ENCODE results near the gene MRPL19. TPM values are rescaled to one million over a fixed set of nuclear protein-coding genes. Genes with fewer than 3 reads are reported as not detected.

The MRPL19 gene
- total and polyA plus RNA-seq, 2 experiments from 2014 or later: 65.5 to 149 TPM

DNA sequence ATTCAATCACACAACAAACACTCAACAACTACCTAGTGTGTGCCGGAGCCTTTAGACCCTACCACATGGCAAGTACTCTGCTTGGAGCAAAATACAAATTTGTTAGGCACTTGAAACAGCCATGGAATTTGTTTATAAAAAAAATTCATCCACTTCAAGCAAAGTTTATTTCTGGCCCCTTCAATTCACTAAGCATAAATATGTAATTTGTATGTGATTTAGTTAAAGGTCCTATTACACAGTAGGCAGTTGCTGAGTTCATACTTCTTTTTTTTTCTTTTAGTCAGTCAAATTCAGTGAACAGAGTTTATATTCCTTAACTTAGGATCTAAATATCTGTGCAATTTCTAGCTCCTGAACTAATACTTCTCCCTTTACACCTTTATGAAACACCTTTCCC is 41.6 kb downstream of the MRPL19 start:
- Histone ChIP-seq H3K4me3 (no peak overlapping the region), H3K4me2 (no peak overlapping the region), H3K9me2 (ENCODE audit: insufficient read depth) (no peaks in the 10 kb centered on the region), H3K36me3 (ENCODE audit: insufficient read depth) (no peaks in the 10 kb centered on the region), H4K20me1 (replicated peaks; ENCODE audit: insufficient read depth) (no peaks in the 10 kb centered on the region; the same call in 1 of the 2 replicates), H3K4me1 (ENCODE audit: insufficient read depth) (no peaks in the 10 kb centered on the region), H2AFZ (no peak overlapping the region), H3K79me2 (replicated peaks; ENCODE audit: insufficient read depth) (no peaks in the 10 kb centered on the region), H3F3A (replicated peaks; ENCODE audit: low read depth) (no peaks in the 10 kb centered on the region), H3K27me3 (ENCODE audit: insufficient read depth) (no peaks in the 10 kb centered on the region), H3K27ac (ENCODE audit: low read depth) (no peak overlapping the region)
- no peak for TF ChIP-seq STAT1 (IDR thresholded peaks at IDR 0.05; ENCODE audit: unreplicated experiment)
- TF ChIP-seq ZNF114 (CRISPR knock-in tag; IDR thresholded peaks at IDR 0.05): no peak
- TF ChIP-seq EZH2 (IDR thresholded peaks at IDR 0.05; ENCODE audit: low read depth, unreplicated experiment): no peak
- no peak for TF ChIP-seq CREB1 (CRISPR knock-in tag; IDR thresholded peaks at IDR 0.05; ENCODE audit: low read depth)
- no peak for TF ChIP-seq JUNB (IDR thresholded peaks at IDR 0.05; ENCODE audit: unreplicated experiment)
- TF ChIP-seq, protein P1, sequence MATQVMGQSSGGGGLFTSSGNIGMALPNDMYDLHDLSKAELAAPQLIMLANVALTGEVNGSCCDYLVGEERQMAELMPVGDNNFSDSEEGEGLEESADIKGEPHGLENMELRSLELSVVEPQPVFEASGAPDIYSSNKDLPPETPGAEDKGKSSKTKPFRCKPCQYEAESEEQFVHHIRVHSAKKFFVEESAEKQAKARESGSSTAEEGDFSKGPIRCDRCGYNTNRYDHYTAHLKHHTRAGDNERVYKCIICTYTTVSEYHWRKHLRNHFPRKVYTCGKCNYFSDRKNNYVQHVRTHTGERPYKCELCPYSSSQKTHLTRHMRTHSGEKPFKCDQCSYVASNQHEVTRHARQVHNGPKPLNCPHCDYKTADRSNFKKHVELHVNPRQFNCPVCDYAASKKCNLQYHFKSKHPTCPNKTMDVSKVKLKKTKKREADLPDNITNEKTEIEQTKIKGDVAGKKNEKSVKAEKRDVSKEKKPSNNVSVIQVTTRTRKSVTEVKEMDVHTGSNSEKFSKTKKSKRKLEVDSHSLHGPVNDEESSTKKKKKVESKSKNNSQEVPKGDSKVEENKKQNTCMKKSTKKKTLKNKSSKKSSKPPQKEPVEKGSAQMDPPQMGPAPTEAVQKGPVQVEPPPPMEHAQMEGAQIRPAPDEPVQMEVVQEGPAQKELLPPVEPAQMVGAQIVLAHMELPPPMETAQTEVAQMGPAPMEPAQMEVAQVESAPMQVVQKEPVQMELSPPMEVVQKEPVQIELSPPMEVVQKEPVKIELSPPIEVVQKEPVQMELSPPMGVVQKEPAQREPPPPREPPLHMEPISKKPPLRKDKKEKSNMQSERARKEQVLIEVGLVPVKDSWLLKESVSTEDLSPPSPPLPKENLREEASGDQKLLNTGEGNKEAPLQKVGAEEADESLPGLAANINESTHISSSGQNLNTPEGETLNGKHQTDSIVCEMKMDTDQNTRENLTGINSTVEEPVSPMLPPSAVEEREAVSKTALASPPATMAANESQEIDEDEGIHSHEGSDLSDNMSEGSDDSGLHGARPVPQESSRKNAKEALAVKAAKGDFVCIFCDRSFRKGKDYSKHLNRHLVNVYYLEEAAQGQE (IDR thresholded peaks at IDR 0.05; ENCODE audit: unreplicated experiment): no peak
- TF ChIP-seq, protein P2, sequence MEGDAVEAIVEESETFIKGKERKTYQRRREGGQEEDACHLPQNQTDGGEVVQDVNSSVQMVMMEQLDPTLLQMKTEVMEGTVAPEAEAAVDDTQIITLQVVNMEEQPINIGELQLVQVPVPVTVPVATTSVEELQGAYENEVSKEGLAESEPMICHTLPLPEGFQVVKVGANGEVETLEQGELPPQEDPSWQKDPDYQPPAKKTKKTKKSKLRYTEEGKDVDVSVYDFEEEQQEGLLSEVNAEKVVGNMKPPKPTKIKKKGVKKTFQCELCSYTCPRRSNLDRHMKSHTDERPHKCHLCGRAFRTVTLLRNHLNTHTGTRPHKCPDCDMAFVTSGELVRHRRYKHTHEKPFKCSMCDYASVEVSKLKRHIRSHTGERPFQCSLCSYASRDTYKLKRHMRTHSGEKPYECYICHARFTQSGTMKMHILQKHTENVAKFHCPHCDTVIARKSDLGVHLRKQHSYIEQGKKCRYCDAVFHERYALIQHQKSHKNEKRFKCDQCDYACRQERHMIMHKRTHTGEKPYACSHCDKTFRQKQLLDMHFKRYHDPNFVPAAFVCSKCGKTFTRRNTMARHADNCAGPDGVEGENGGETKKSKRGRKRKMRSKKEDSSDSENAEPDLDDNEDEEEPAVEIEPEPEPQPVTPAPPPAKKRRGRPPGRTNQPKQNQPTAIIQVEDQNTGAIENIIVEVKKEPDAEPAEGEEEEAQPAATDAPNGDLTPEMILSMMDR (conservative IDR thresholded peaks at IDR 0.05; ENCODE audit: low read depth in 2 of 2): no peak
- TF ChIP-seq, protein P3, sequence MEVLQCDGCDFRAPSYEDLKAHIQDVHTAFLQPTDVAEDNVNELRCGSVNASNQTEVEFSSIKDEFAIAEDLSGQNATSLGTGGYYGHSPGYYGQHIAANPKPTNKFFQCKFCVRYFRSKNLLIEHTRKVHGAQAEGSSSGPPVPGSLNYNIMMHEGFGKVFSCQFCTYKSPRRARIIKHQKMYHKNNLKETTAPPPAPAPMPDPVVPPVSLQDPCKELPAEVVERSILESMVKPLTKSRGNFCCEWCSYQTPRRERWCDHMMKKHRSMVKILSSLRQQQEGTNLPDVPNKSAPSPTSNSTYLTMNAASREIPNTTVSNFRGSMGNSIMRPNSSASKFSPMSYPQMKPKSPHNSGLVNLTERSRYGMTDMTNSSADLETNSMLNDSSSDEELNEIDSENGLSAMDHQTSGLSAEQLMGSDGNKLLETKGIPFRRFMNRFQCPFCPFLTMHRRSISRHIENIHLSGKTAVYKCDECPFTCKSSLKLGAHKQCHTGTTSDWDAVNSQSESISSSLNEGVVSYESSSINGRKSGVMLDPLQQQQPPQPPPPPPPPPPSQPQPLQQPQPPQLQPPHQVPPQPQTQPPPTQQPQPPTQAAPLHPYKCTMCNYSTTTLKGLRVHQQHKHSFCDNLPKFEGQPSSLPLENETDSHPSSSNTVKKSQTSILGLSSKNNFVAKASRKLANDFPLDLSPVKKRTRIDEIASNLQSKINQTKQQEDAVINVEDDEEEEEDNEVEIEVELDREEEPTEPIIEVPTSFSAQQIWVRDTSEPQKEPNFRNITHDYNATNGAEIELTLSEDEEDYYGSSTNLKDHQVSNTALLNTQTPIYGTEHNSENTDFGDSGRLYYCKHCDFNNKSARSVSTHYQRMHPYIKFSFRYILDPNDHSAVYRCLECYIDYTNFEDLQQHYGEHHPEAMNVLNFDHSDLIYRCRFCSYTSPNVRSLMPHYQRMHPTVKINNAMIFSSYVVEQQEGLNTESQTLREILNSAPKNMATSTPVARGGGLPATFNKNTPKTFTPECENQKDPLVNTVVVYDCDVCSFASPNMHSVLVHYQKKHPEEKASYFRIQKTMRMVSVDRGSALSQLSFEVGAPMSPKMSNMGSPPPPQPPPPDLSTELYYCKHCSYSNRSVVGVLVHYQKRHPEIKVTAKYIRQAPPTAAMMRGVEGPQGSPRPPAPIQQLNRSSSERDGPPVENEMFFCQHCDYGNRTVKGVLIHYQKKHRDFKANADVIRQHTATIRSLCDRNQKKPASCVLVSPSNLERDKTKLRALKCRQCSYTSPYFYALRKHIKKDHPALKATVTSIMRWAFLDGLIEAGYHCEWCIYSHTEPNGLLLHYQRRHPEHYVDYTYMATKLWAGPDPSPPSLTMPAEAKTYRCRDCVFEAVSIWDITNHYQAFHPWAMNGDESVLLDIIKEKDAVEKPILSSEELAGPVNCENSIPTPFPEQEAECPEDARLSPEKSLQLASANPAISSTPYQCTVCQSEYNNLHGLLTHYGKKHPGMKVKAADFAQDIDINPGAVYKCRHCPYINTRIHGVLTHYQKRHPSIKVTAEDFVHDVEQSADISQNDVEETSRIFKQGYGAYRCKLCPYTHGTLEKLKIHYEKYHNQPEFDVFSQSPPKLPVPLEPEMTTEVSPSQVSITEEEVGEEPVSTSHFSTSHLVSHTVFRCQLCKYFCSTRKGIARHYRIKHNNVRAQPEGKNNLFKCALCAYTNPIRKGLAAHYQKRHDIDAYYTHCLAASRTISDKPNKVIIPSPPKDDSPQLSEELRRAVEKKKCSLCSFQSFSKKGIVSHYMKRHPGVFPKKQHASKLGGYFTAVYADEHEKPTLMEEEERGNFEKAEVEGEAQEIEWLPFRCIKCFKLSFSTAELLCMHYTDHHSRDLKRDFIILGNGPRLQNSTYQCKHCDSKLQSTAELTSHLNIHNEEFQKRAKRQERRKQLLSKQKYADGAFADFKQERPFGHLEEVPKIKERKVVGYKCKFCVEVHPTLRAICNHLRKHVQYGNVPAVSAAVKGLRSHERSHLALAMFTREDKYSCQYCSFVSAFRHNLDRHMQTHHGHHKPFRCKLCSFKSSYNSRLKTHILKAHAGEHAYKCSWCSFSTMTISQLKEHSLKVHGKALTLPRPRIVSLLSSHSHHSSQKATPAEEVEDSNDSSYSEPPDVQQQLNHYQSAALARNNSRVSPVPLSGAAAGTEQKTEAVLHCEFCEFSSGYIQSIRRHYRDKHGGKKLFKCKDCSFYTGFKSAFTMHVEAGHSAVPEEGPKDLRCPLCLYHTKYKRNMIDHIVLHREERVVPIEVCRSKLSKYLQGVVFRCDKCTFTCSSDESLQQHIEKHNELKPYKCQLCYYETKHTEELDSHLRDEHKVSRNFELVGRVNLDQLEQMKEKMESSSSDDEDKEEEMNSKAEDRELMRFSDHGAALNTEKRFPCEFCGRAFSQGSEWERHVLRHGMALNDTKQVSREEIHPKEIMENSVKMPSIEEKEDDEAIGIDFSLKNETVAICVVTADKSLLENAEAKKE (CRISPR knock-in tag; IDR thresholded peaks at IDR 0.05): no peak
- ATAC-seq (no peak), DNase-seq (ENCODE audit: low spot score) (no peak)
- H3K9me3 Mint-ChIP-seq: no peaks in the 10 kb centered on the region
- H3K36me3 Mint-ChIP-seq (ENCODE audit: low read depth): peaks cover 33% of the 10 kb centered on the region; the same call in 2 of the 3 replicates
- H3K4me3 Mint-ChIP-seq: no peak overlapping the region
- no peak overlapping the region for H3K27ac Mint-ChIP-seq
- no peaks in the 10 kb centered on the region for H3K4me1 Mint-ChIP-seq
- H3K27me3 Mint-ChIP-seq (ENCODE audit: insufficient read depth, low read depth, poor library complexity): no peaks in the 10 kb centered on the region

Data from GM23338 (cell line).